HCT116 (cell line): ENCODE results near the gene MTMR10. TPM values are rescaled to one million over a fixed set of nuclear protein-coding genes. Genes with fewer than 3 reads are reported as not detected.

Experiments
- ATAC-seq: fragments of 200-7000 bp; cut with Tn5 transposase; 2 replicates; pipeline ENCODE4 v1.9.1; 2020; ENCODE audit warnings: mild to moderate bottlenecking, moderate library complexity
- BruUV-seq: library from RNA; stranded (reverse); fragments of 400-500 nt; replicated peaks from 2 replicates; lab custom pipeline; 2021; lab: Mats Ljungman, UMichigan
- CTCF ChIA-PET: fragments of 300-600 bp; sonication (Branson Sonifier 250); formaldehyde crosslinking; loops from one replicate; lab custom pipeline; 2021; ENCODE audit warnings: antibody characterized with exemption; lab: Charles Lee
- POLR2A ChIA-PET: fragments of 300-600, 350-600 bp; sonication (Branson Sonifier 250); formaldehyde crosslinking; loops from one replicate; lab custom pipeline; 2021; ENCODE audit warnings: antibody characterized with exemption; lab: Charles Lee
- RAD21 ChIA-PET, 2 experiments: fragments of 300-600 bp; sonication (Branson Sonifier 250); formaldehyde crosslinking; loops; one replicate each; lab custom pipeline; 2023; ENCODE audit warnings: low total read pairs in 2 of 2; ENCODE audit not compliant: uncharacterized antibody in 2 of 2, unreplicated experiment in 2 of 2, low non-redundant PET in 1 of 2; lab: Charles Lee
- DNase-seq: peaks from one replicate; pipeline ENCODE4 v3.0.0-alpha.2; 2010; ENCODE audit warnings: low read depth, low spot score
- H2AFZ ChIP-seq: fragments of 200-600 bp; shearing (Covaris generic), sonication (generic); 2 replicates; pipeline ENCODE4 v1.6.1; 2017; ENCODE audit warnings: low read depth, mixed run types, mixed read lengths, antibody characterized with exemption, low read length; ENCODE audit not compliant: poor library complexity, severe bottlenecking
- H3K27ac ChIP-seq: 2 replicates; pipeline ENCODE4 v1.5.1; 2012; ENCODE audit warnings: low read depth, low read length
- H3K27me3 ChIP-seq: fragments of 200-600 bp; sonication (generic); 2 replicates; pipeline ENCODE4 v1.6.1; 2016; ENCODE audit warnings: mixed run types, low read length, mixed read lengths; ENCODE audit not compliant: insufficient read depth
- H3K36me3 ChIP-seq, 2 experiments: fragments of 200-500 bp in 1 of 2; fragments of 200-600 bp in 1 of 2; sonication (Bioruptor generic) in 1 of 2; sonication (generic) in 1 of 2; 2 replicates each; pipeline versions ENCODE4 v1.5.1 to v1.6.1; 2014 to 2016; ENCODE audit warnings: low read length in 2 of 2, inconsistent platforms in 1 of 2, mixed read lengths in 1 of 2, mixed run types in 1 of 2; ENCODE audit not compliant: insufficient read depth in 2 of 2, control insufficient read depth in 1 of 2
- H3K4me1 ChIP-seq, 2 experiments: fragments of 200-600 bp in 1 of 2; sonication (generic) in 1 of 2; 2 replicates each; pipeline versions ENCODE4 v1.5.1 to v1.6.1; 2012 to 2017; ENCODE audit warnings: low read length in 2 of 2, inconsistent platforms in 1 of 2, mild to moderate bottlenecking in 1 of 2, mixed read lengths in 1 of 2, mixed run types in 1 of 2, moderate library complexity in 1 of 2; ENCODE audit not compliant: insufficient read depth in 2 of 2, control insufficient read depth in 1 of 2
- H3K4me2 ChIP-seq: fragments of 200-600 bp; sonication (generic); 2 replicates; pipeline ENCODE4 v1.6.1; 2017; ENCODE audit warnings: mixed run types, low read length, mixed read lengths
- H3K4me3 ChIP-seq, 2 experiments: fragments of 200-600 bp in 1 of 2; sonication (generic) in 1 of 2; replicated peaks in 1 of 2; 2 replicates each; pipeline ENCODE4 v1.5.1; 2011 to 2016; ENCODE audit warnings: low read length in 2 of 2, control low read depth in 1 of 2, low read depth in 1 of 2, mild to moderate bottlenecking in 1 of 2, mixed read lengths in 1 of 2, mixed run types in 1 of 2
- H3K79me2 ChIP-seq: fragments of 200-600 bp; sonication (generic); 2 replicates; pipeline ENCODE4 v1.6.1; 2017; ENCODE audit warnings: mild to moderate bottlenecking, mixed run types, low read length, moderate library complexity, mixed read lengths; ENCODE audit not compliant: insufficient read depth
- H3K9ac ChIP-seq: fragments of 200-600 bp; sonication (generic); 2 replicates; pipeline ENCODE4 v1.6.1; 2016; ENCODE audit warnings: low read length, mixed read lengths
- H3K9me2 ChIP-seq: fragments of 200-600 bp; sonication (generic), shearing (Covaris generic); 2 replicates; pipeline ENCODE4 v1.6.1; 2017; ENCODE audit warnings: mixed run types, mild to moderate bottlenecking, moderate library complexity; ENCODE audit not compliant: insufficient read depth
- H3K9me3 ChIP-seq, 2 experiments: fragments of 200-500 bp in 1 of 2; fragments of 200-600 bp in 1 of 2; sonication (Bioruptor generic) in 1 of 2; sonication (generic) in 1 of 2; 2 replicates each; pipeline ENCODE4 v1.6.1; 2014 to 2017; ENCODE audit warnings: low read length in 2 of 2, mixed read lengths in 2 of 2, inconsistent platforms in 1 of 2, low read depth in 1 of 2, mild to moderate bottlenecking in 1 of 2, mixed run types in 1 of 2, moderate library complexity in 1 of 2; ENCODE audit not compliant: control insufficient read depth in 1 of 2, insufficient read depth in 1 of 2
- H4K20me1 ChIP-seq: fragments of 200-600 bp; sonication (generic), shearing (Covaris generic); 2 replicates; pipeline ENCODE4 v1.6.1; 2017; ENCODE audit warnings: mixed run types, mild to moderate bottlenecking, moderate library complexity; ENCODE audit not compliant: insufficient read depth
- CBX3 ChIP-seq: IDR thresholded peaks from 2 replicates; pipeline ENCODE4 v1.6.1; 2012; ENCODE audit warnings: low read depth
- EGR1 ChIP-seq: IDR thresholded peaks from 2 replicates; pipeline ENCODE4 v1.6.1; 2012; ENCODE audit warnings: low read depth
- FOSL1 ChIP-seq: IDR thresholded peaks from 2 replicates; pipeline ENCODE4 v1.6.1; 2012; ENCODE audit warnings: low read depth
- JUND ChIP-seq: IDR thresholded peaks from 2 replicates; pipeline ENCODE4 v1.6.1; 2012
- POLR2A ChIP-seq: IDR thresholded peaks from 2 replicates; pipeline ENCODE4 v1.7.0; 2011; ENCODE audit warnings: borderline replicate concordance; ENCODE audit not compliant: insufficient read depth, insufficient read length; ENCODE audit errors: extremely low read depth
- RAD21 ChIP-seq: IDR thresholded peaks from 2 replicates; pipeline ENCODE4 v1.6.1; 2012; ENCODE audit warnings: low read depth, mild to moderate bottlenecking
- SIN3A ChIP-seq: IDR thresholded peaks from 2 replicates; pipeline ENCODE4 v1.6.1; 2012; ENCODE audit warnings: low read depth
- SRF ChIP-seq: IDR thresholded peaks from 2 replicates; pipeline ENCODE4 v1.6.1; 2012; ENCODE audit warnings: low read depth
- YY1 ChIP-seq: IDR thresholded peaks from 2 replicates; pipeline ENCODE4 v1.6.1; 2011; ENCODE audit warnings: low read length, low read depth, moderate library complexity, mild to moderate bottlenecking; ENCODE audit not compliant: insufficient replicate concordance; ENCODE audit errors: extremely low read depth
- ZFX ChIP-seq: fragments of 450-650 bp; IDR thresholded peaks from 2 replicates; pipeline ENCODE4 v1.6.1; 2017
- ZNF274 ChIP-seq: fragments of 200-500 bp; sonication (Bioruptor generic); IDR thresholded peaks from 2 replicates; pipeline ENCODE4 v1.6.1; 2014; ENCODE audit warnings: mild to moderate bottlenecking, low read depth, low read length, inconsistent platforms
- intact Hi-C: fragments of 100-400 bp; cut with micrococcal nuclease; formaldehyde crosslinking; loops from 2 replicates; pipeline ENCODE4 v1.10.0; 2022
- total RNA-seq: library from RNA; stranded (reverse); gene quantifications from one replicate; pipeline ENCODE4 v1.2.1, GENCODE V29; 2021; ENCODE audit not compliant: unreplicated experiment
- TF ChIP-seq, protein P1 (sequence below): IDR thresholded peaks from 2 replicates; pipeline ENCODE4 v1.6.1; 2012; ENCODE audit warnings: low read depth
- TF ChIP-seq, protein P2 (sequence below): IDR thresholded peaks from 2 replicates; pipeline ENCODE4 v1.6.1; 2012

The MTMR10 gene
- total RNA-seq, 1 experiment from 2014 or later, result 13.4 TPM

DNA sequence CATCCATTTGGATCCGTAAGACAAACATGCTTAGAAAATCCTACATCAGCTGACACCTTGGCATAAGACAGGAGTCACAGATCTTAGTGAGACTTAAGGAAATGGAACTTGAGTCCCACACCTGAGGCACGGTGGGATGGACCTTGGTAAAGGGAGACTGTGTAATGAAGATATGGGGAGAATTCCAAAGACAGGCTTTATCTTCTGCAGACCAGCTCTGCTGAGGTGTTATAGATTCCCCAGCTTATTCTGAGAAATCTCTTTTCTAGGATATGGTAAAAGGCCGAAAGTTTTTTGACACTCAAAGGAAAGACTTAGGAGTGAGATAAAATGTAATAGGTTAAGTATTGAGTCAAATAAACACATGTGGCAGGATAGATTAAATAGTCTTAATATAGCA lies 8.3 kb upstream of the MTMR10 start:
- Histone ChIP-seq H3K9me3 (no peaks in the 10 kb centered on the region), H3K27ac (no peak overlapping the region), H3K4me2 (no peak overlapping the region), H4K20me1 (no peaks in the 10 kb centered on the region), H3K36me3 (no peaks in the 10 kb centered on the region), H3K4me3 (no peak overlapping the region), H3K9me2 (no peaks in the 10 kb centered on the region), H3K4me1 (no peaks in the 10 kb centered on the region), H3K9ac (no peak overlapping the region), H3K79me2 (no peaks in the 10 kb centered on the region), H3K27me3 (no peaks in the 10 kb centered on the region), H2AFZ (no peak overlapping the region)
- no peak for ATAC-seq
- RAD21 ChIA-PET, result no interaction called here
- TF ChIP-seq JUND (no peak), POLR2A (no peak), SRF (no peak), YY1 (no peak), CBX3 (no peak), SIN3A (no peak), ZNF274 (no peak), FOSL1 (no peak), EGR1 (no peak), ZFX (no peak), RAD21 (no peak)
- TF ChIP-seq, protein P1, sequence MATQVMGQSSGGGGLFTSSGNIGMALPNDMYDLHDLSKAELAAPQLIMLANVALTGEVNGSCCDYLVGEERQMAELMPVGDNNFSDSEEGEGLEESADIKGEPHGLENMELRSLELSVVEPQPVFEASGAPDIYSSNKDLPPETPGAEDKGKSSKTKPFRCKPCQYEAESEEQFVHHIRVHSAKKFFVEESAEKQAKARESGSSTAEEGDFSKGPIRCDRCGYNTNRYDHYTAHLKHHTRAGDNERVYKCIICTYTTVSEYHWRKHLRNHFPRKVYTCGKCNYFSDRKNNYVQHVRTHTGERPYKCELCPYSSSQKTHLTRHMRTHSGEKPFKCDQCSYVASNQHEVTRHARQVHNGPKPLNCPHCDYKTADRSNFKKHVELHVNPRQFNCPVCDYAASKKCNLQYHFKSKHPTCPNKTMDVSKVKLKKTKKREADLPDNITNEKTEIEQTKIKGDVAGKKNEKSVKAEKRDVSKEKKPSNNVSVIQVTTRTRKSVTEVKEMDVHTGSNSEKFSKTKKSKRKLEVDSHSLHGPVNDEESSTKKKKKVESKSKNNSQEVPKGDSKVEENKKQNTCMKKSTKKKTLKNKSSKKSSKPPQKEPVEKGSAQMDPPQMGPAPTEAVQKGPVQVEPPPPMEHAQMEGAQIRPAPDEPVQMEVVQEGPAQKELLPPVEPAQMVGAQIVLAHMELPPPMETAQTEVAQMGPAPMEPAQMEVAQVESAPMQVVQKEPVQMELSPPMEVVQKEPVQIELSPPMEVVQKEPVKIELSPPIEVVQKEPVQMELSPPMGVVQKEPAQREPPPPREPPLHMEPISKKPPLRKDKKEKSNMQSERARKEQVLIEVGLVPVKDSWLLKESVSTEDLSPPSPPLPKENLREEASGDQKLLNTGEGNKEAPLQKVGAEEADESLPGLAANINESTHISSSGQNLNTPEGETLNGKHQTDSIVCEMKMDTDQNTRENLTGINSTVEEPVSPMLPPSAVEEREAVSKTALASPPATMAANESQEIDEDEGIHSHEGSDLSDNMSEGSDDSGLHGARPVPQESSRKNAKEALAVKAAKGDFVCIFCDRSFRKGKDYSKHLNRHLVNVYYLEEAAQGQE, result no peak
- TF ChIP-seq, protein P2, sequence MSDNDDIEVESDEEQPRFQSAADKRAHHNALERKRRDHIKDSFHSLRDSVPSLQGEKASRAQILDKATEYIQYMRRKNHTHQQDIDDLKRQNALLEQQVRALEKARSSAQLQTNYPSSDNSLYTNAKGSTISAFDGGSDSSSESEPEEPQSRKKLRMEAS, result no peak
- CTCF ChIA-PET, result no interaction called here
- POLR2A ChIA-PET, result no interaction called here
- BruUV-seq, result no TSS peak
- intact Hi-C loops, result no loop called here
- no peak for DNase-seq
